Ascending aorta (tissue), 2 donors: ENCODE data around the gene ADD3. TPM values are rescaled to one million over a fixed set of nuclear protein-coding genes. Genes with fewer than 3 reads are reported as not detected.
"Not testable (repeated sequence)": the region's sequence is repeated elsewhere in the genome, so short reads cannot be mapped to it uniquely, and the experiment has no call there.

Source experiments
- DNase-seq, 2 donors: peaks; one replicate each; pipeline ENCODE4 v3.0.0-alpha.2; 2019; ENCODE audit warnings: low spot score in 2 of 2
- H3K27ac ChIP-seq, 2 donors: fragments of 200-600 bp; sonication (generic); one replicate each; pipeline ENCODE4 v1.5.1; 2016 to 2017; ENCODE audit warnings: mild to moderate bottlenecking in 1 of 2
- H3K27me3 ChIP-seq: fragments of 200-600 bp; sonication (generic); one replicate; pipeline ENCODE4 v1.5.1; 2017
- H3K36me3 ChIP-seq, 2 donors: fragments of 200-600 bp; sonication (generic); one replicate each; pipeline ENCODE4 v1.5.1; 2016
- H3K4me1 ChIP-seq, 2 donors: fragments of 200-600 bp; sonication (generic); one replicate each; pipeline ENCODE4 v1.5.1; 2016 to 2017; ENCODE audit warnings: mild to moderate bottlenecking in 1 of 2
- H3K4me3 ChIP-seq, 2 donors: fragments of 200-600 bp; sonication (generic); one replicate each; pipeline ENCODE4 v1.5.1; 2016 to 2017; ENCODE audit warnings: mild to moderate bottlenecking in 1 of 2
- H3K9me3 ChIP-seq, 2 donors: fragments of 200-600 bp; sonication (generic); one replicate each; pipeline ENCODE4 v1.5.1; 2016
- intact Hi-C: fragments of 100-400 bp; cut with DNase I; formaldehyde crosslinking; loops from one replicate; pipeline ENCODE4 v1.15.1; 2023
- total RNA-seq: library from RNA; depleted of rRNA; stranded (reverse); fragments of >200 nt; gene quantifications from one replicate; pipeline ENCODE4 v1.1.0, GENCODE V29; 2016
- TF ChIP-seq, protein P1 (sequence below), 3 experiments: fragments of 200-600 bp in 2 of 3; fragments of 450-650 bp in 1 of 3; sonication (generic) in 2 of 3; IDR thresholded peaks; one replicate each; pipeline ENCODE4 v1.5.1; 2016 to 2019; ENCODE audit warnings: antibody characterized with exemption in 3 of 3, mild to moderate bottlenecking in 1 of 3, moderate library complexity in 1 of 3

Gene ADD3
- total RNA-seq, 1 donor from 2014 or later: 93.0 TPM

DNA sequence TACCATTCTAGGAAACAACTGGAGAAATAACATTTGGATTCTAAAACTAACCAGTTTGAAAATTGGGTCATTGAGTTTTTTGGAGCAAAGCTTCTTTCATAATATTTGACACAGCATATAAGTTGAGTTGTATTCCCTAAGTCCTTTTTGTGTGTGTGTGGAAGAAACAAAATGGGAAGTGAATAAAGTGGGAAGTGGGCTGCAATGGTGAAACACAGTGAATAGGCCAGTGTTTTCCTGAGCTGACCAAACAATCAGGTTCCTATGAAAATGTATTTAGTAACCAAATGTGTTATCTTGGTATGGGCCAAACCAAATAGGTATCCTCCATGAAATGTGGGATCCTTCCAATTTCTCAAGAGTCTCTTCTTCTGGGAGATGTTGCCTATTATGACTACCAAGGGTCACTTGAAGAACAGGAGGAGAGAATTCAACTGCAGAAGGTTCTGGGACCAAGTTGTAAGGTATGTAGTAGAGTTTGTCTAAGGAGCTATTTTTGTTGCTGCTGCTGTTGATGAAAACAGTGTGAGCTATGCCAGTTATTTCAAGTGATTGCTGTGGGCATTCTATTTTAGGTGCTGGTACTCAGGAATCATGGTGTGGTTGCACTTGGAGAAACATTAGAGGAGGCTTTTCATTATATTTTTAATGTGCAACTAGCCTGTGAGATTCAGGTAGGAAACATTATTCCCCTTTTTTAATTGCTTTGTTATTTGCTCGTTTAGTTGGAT lies 111.3 kb downstream of the ADD3 start:
- no peak for DNase-seq
- H3K4me3 ChIP-seq: no peak overlapping the region
- intact Hi-C loops: no loop called here
- H3K27ac ChIP-seq: peak overlapping the region; percentile 35 to 54
- no peaks in the 10 kb centered on the region for H3K9me3 ChIP-seq
- H3K4me1 ChIP-seq: peaks cover 0 to 13% of the 10 kb centered on the region in 2 donors
- H3K36me3 ChIP-seq: peaks cover 11% of the 10 kb centered on the region in 2 donors
- TF ChIP-seq, protein P1, sequence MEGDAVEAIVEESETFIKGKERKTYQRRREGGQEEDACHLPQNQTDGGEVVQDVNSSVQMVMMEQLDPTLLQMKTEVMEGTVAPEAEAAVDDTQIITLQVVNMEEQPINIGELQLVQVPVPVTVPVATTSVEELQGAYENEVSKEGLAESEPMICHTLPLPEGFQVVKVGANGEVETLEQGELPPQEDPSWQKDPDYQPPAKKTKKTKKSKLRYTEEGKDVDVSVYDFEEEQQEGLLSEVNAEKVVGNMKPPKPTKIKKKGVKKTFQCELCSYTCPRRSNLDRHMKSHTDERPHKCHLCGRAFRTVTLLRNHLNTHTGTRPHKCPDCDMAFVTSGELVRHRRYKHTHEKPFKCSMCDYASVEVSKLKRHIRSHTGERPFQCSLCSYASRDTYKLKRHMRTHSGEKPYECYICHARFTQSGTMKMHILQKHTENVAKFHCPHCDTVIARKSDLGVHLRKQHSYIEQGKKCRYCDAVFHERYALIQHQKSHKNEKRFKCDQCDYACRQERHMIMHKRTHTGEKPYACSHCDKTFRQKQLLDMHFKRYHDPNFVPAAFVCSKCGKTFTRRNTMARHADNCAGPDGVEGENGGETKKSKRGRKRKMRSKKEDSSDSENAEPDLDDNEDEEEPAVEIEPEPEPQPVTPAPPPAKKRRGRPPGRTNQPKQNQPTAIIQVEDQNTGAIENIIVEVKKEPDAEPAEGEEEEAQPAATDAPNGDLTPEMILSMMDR (IDR thresholded peaks at IDR 0.05): no peak
- no peaks in the 10 kb centered on the region for H3K27me3 ChIP-seq

DNA sequence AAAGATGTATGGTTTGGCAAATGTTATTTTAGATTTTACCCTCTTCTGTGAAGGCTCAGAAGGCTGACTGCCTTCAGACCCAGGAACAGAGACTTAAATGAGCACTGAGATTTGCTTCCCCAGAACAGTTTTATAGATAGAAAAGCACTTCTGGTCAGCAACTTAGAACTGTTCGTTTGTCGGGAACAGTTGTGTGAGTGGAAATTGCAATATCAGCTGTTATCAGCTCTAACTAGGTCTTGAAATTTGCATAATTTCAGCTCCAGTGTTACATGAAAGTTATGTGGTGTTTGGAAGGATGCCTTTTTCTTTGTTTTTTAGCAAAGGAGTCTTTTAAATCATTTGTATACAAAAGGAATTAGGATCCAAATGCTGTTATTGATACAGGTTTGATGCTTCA lies 115.8 kb downstream of the ADD3 start:
- TF ChIP-seq, protein P1 (IDR thresholded peaks at IDR 0.05): no peak
- H3K9me3 ChIP-seq: no peaks in the 10 kb centered on the region
- no peak overlapping the region for H3K4me3 ChIP-seq
- no peak for DNase-seq
- no peaks in the 10 kb centered on the region for H3K27me3 ChIP-seq
- intact Hi-C loops: no loop called here
- peaks cover 0 to 12% of the 10 kb centered on the region in 2 donors for H3K4me1 ChIP-seq
- peaks cover 10 to 28% of the 10 kb centered on the region in 2 donors for H3K36me3 ChIP-seq
- H3K27ac ChIP-seq: no peak overlapping the region

DNA sequence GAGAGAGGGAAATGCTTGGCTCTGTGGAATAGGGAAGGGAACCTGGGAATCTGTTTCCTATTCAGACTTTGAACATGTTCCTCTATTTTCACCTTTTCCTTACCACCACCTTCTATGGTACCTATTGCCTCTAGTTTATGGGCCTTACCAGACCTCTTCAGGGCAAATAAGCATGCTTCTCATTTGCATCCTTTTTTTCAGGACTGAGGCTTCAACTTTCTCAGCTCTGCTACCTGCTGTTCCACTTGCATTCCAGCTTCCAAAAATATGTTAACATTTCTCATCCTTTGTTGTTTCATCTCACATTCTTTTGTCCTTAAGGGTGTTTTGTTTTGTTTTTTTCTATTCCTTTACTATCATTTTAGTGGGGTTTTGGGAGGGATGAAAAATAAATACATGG lies 121.7 kb downstream of the ADD3 start:
- TF ChIP-seq, protein P1 (IDR thresholded peaks at IDR 0.05): no peak
- no peaks in the 10 kb centered on the region for H3K27me3 ChIP-seq
- no peak overlapping the region for H3K4me3 ChIP-seq
- H3K27ac ChIP-seq: no peak overlapping the region
- H3K9me3 ChIP-seq: no peaks in the 10 kb centered on the region
- intact Hi-C loops: no loop called here
- H3K4me1 ChIP-seq: no peaks in the 10 kb centered on the region
- no peak for DNase-seq
- H3K36me3 ChIP-seq: peaks cover 31 to 56% of the 10 kb centered on the region in 2 donors

DNA sequence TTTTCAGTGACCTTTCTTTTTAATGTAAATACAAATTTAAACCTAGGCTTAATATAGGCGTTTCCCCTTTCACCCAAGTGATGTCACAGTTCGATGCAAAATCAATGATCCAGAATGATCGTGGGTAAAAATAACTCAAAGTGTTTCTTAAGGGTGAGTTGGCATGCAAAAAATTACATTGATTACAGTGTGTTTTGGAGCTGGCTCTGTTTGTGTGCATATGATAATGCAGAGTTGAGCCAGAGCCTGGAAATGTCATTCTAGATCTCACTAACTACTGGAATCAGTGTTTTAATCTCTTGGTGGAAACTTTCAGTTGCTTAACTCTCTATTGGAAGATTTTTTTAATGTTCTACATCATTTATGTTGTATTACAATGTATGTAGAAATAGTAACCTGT lies 127.1 kb downstream of the ADD3 start:
- Histone ChIP-seq H3K4me1 (peaks cover 0 to 9% of the 10 kb centered on the region in 2 donors), H3K36me3 (peaks cover 30 to 36% of the 10 kb centered on the region in 2 donors), H3K9me3 (no peaks in the 10 kb centered on the region), H3K4me3 (no peak overlapping the region), H3K27me3 (no peaks in the 10 kb centered on the region), H3K27ac (no peak overlapping the region)
- intact Hi-C loops: loop anchor here (2.0 to 5.0 kb wide), 2 partner anchors 250 to 362 kb away; partner anchors contain the start of gene DUSP5
- DNase-seq: no peak
- TF ChIP-seq, protein P1 (IDR thresholded peaks at IDR 0.05): no peak

DNA sequence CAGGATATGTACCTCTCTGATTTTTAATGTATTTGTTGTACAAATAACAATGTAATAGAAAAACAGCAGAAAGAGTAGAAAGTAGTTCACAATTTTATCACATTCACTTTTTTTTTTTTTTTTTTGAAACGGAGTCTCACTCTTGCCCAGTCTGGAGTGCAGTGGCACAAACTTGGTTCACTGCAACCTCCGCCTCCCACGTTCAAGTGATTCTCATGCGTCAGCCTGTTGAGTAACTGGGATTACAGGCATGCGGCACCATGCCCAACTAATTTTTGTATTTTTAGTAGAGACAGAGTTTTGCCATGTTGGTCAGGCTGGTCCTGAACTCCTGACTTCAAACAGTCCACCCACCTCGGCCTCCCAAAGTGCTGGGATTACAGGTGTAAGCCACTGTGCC lies 128.1 kb downstream of the ADD3 start:
- H3K36me3 ChIP-seq: peaks cover 23 to 27% of the 10 kb centered on the region in 2 donors
- not testable (repeated sequence) for H3K9me3 ChIP-seq, DNase-seq, H3K4me1 ChIP-seq, H3K27ac ChIP-seq, H3K4me3 ChIP-seq, H3K27me3 ChIP-seq
- intact Hi-C loops: loop anchor here (2.0 to 5.0 kb wide), 4 partner anchors 91 to 361 kb away; partner anchors contain the start of genes DUSP5 and SMNDC1

DNA sequence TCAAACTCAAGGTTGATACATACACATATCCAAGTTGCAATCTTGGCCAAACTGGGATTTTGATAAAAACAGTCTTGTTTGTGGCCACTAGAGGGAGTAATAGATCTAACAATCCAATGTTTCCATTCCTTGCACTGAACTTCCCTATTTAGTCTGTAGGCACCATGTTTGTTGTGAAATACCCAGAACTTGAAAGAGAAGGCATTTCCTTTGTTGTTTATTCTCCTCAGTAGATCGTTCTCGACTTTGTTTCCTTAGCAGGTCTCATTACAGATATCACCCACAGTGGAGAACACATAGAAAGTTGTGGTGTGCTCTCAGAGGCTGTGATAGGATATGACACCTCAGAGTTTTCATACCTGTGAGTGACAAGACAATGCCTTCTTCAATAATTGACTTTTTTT lies 129.4 kb downstream of the ADD3 start:
- H3K4me1 ChIP-seq: peaks cover 0 to 15% of the 10 kb centered on the region in 2 donors
- DNase-seq: no peak
- H3K4me3 ChIP-seq: no peak overlapping the region
- H3K36me3 ChIP-seq: peaks cover 13 to 15% of the 10 kb centered on the region in 2 donors
- TF ChIP-seq, protein P1 (IDR thresholded peaks at IDR 0.05): peak; percentile 72 to 86 (median 78)
- H3K27ac ChIP-seq: peak overlapping the region; percentile 38 to 53
- H3K27me3 ChIP-seq: no peaks in the 10 kb centered on the region
- H3K9me3 ChIP-seq: no peaks in the 10 kb centered on the region
- intact Hi-C loops: loop anchor here (2.0 to 5.0 kb wide), 3 partner anchors 90 to 360 kb away; partner anchors contain the start of genes DUSP5 and SMNDC1
